ENCODE measurements around the gene TMEM9B. TPM values are rescaled to one million over a fixed set of nuclear protein-coding genes. Genes with fewer than 3 reads are reported as not detected.

Gene TMEM9B
- total and polyA plus RNA-seq, 4 experiments from 2014 or later: 36.8 to 164 (median 68.2) TPM

GRCh38 chr11:8917157-8917825 is 47.0 kb downstream of the TMEM9B start:
- H3K27ac ChIP-seq (ENCODE audit: low read depth, low read length): no peak overlapping the region
- H3K9me3 Mint-ChIP-seq: peaks cover 0 to 1% (median 0%) of the 10 kb centered on the region in 8 donors
- no peak for DNase-seq
- H3K4me1 Mint-ChIP-seq: peaks cover 15 to 24% (median 19%) of the 10 kb centered on the region in 4 donors
- peak overlapping the region in 1 of 8 donors; percentile 9 for H3K4me3 Mint-ChIP-seq
- H3K36me3 ChIP-seq (ENCODE audit: insufficient read depth, low read length): peaks cover 23% of the 10 kb centered on the region
- intact Hi-C loops (cut with micrococcal nuclease): no loop called here
- no peaks in the 10 kb centered on the region for H3K9me3 ChIP-seq (ENCODE audit: control insufficient read depth in 1 of 2, low read length in 2 of 2)
- H3K36me3 Mint-ChIP-seq: peaks cover 12 to 31% of the 10 kb centered on the region in 2 donors
- H3K4me1 ChIP-seq (ENCODE audit: insufficient read depth, low read length): peaks cover 20% of the 10 kb centered on the region
- H3K27me3 Mint-ChIP-seq: no peaks in the 10 kb centered on the region
- peak overlapping the region in 2 of 7 donors; percentile 27 to 31 for H3K27ac Mint-ChIP-seq
- ChIA-PET CTCF (ENCODE audit: partially characterized antibody) (interaction anchor here (1.1 to 1.4 kb wide), 2 partner anchors 42 to 221 kb away, joined by 4 to 9 read pairs; no protein-coding TSS in a partner anchor), POLR2A (ENCODE audit: partially characterized antibody) (no interaction called here)
- H3K4me3 ChIP-seq (ENCODE audit: low read length in 2 of 2): no peak overlapping the region
- H3K27me3 ChIP-seq (ENCODE audit: insufficient read depth, low read length): no peaks in the 10 kb centered on the region

GRCh38 chr11:8914661-8915018 is 49.6 kb downstream of the TMEM9B start:
- no peak for DNase-seq
- CTCF ChIA-PET (ENCODE audit: partially characterized antibody): interaction anchor here (0.9 to 3.2 kb wide), 12 partner anchors 36 to 835 kb away, joined by 3 to 56 read pairs (median 6); partner anchors contain the start of gene TMEM9B
- Mint-ChIP-seq H3K36me3 (peaks cover 12 to 24% of the 10 kb centered on the region in 2 donors), H3K27ac (peak overlapping the region; percentile 78 to 94 (median 92)), H3K27me3 (no peaks in the 10 kb centered on the region), H3K4me1 (peaks cover 22 to 34% (median 29%) of the 10 kb centered on the region in 4 donors), H3K4me3 (peak overlapping the region in 6 of 8 donors; percentile 72 to 90 (median 86)), H3K9me3 (no peaks in the 10 kb centered on the region)
- peaks cover 7% of the 10 kb centered on the region for H3K36me3 ChIP-seq (ENCODE audit: insufficient read depth, low read length)
- H3K4me3 ChIP-seq (ENCODE audit: low read length in 2 of 2): no peak overlapping the region
- intact Hi-C loops (cut with micrococcal nuclease): loop anchor here (1.0 to 5.0 kb wide), 8 partner anchors 45 to 658 kb away; partner anchors contain the start of genes NRIP3, TMEM41B, WEE1 and ZNF143
- H3K27ac ChIP-seq (ENCODE audit: low read depth, low read length): peak overlapping the region; percentile 35
- H3K4me1 ChIP-seq (ENCODE audit: insufficient read depth, low read length): peaks cover 30% of the 10 kb centered on the region
- H3K27me3 ChIP-seq (ENCODE audit: insufficient read depth, low read length): no peaks in the 10 kb centered on the region
- POLR2A ChIA-PET (ENCODE audit: partially characterized antibody): interaction anchor here (1.1 to 2.2 kb wide), 3 partner anchors 45 to 226 kb away, joined by 5 to 12 read pairs (median 11); partner anchors contain the start of gene TMEM9B
- no peaks in the 10 kb centered on the region for H3K9me3 ChIP-seq (ENCODE audit: control insufficient read depth in 1 of 2, low read length in 2 of 2)

GRCh38 chr11:8913961-8914660 is 50.1 kb downstream of the TMEM9B start:
- CTCF ChIA-PET (ENCODE audit: partially characterized antibody): interaction anchor here (0.7 to 3.2 kb wide), 11 partner anchors 9 to 593 kb away, joined by 3 to 56 read pairs (median 5); partner anchors contain the start of gene TMEM9B
- peak overlapping the region in 1 of 2 donors; percentile 15 for H3K4me3 ChIP-seq (ENCODE audit: low read length in 2 of 2)
- peaks cover 4% of the 10 kb centered on the region for H3K36me3 ChIP-seq (ENCODE audit: insufficient read depth, low read length)
- peak overlapping the region; percentile 35 for H3K27ac ChIP-seq (ENCODE audit: low read depth, low read length)
- no peaks in the 10 kb centered on the region for H3K9me3 ChIP-seq (ENCODE audit: control insufficient read depth in 1 of 2, low read length in 2 of 2)
- POLR2A ChIA-PET (ENCODE audit: partially characterized antibody): interaction anchor here (1.1 to 2.2 kb wide), 3 partner anchors 46 to 226 kb away, joined by 5 to 12 read pairs (median 11); partner anchors contain the start of gene TMEM9B
- peaks cover 12 to 19% of the 10 kb centered on the region in 2 donors for H3K36me3 Mint-ChIP-seq
- H3K9me3 Mint-ChIP-seq: no peaks in the 10 kb centered on the region
- peak overlapping the region; percentile 78 to 94 (median 92) for H3K27ac Mint-ChIP-seq
- peak; percentile 28 to 48 (median 38) for DNase-seq
- H3K27me3 ChIP-seq (ENCODE audit: insufficient read depth, low read length): no peaks in the 10 kb centered on the region
- peak overlapping the region; percentile 72 to 90 (median 84) for H3K4me3 Mint-ChIP-seq
- peaks cover 22 to 38% (median 31%) of the 10 kb centered on the region in 4 donors for H3K4me1 Mint-ChIP-seq
- intact Hi-C loops (cut with micrococcal nuclease): loop anchor here (1.0 to 5.0 kb wide), 8 partner anchors 45 to 658 kb away; partner anchors contain the start of genes NRIP3, TMEM41B, WEE1 and ZNF143
- peaks cover 32% of the 10 kb centered on the region for H3K4me1 ChIP-seq (ENCODE audit: insufficient read depth, low read length)
- H3K27me3 Mint-ChIP-seq: no peaks in the 10 kb centered on the region

- DNase-seq: peak; percentile 63 to 78 (median 65)
- Histone ChIP-seq H3K36me3 (ENCODE audit: insufficient read depth, low read length) (no peaks in the 10 kb centered on the region), H3K9me3 (ENCODE audit: control insufficient read depth in 1 of 2, low read length in 2 of 2) (no peaks in the 10 kb centered on the region), H3K27me3 (ENCODE audit: insufficient read depth, low read length) (no peaks in the 10 kb centered on the region), H3K4me1 (ENCODE audit: insufficient read depth, low read length) (peaks cover 38% of the 10 kb centered on the region), H3K27ac (ENCODE audit: low read depth, low read length) (peak within 1 kb of the TSS; percentile 52), H3K4me3 (ENCODE audit: low read length in 2 of 2) (peak within 1 kb of the TSS; percentile 76 to 79)
- H3K27me3 Mint-ChIP-seq: no peaks in the 10 kb centered on the region
- H3K27ac Mint-ChIP-seq: peak within 1 kb of the TSS; percentile 57 to 94 (median 89)
- H3K9me3 Mint-ChIP-seq: no peaks in the 10 kb centered on the region
- H3K4me1 Mint-ChIP-seq: peaks cover 27 to 60% (median 41%) of the 10 kb centered on the region in 4 donors
- ChIA-PET POLR2A (ENCODE audit: partially characterized antibody) (interaction anchor here (0.6 to 3.1 kb wide), 10 partner anchors 48 to 702 kb away, joined by 3 to 19 read pairs (median 4); partner anchors contain the start of genes NRIP3, RPL27A, TMEM9B and TRIM66), CTCF (ENCODE audit: partially characterized antibody) (interaction anchor here (1.3 to 3.2 kb wide), 4 partner anchors 49 to 227 kb away, joined by 5 to 26 read pairs (median 12); no protein-coding TSS in a partner anchor)
- H3K36me3 Mint-ChIP-seq: peaks cover 0 to 2% of the 10 kb centered on the region in 2 donors
- peak within 1 kb of the TSS; percentile 91 to 97 (median 92) for H3K4me3 Mint-ChIP-seq
- intact Hi-C loops (cut with micrococcal nuclease): loop anchor here (2.0 to 5.0 kb wide), 6 partner anchors 91 to 924 kb away; partner anchors contain the start of genes EIF3F, NRIP3, RPL27A and TMEM41B
These were observed 53.0 kb downstream of the TMEM9B start, which contains the start of gene AKIP1 for GRCh38 chr11:8911029-8911823. AKIP1 (plus strand) TSS chr11:8911189; CDS start chr11:8911450, 261 bp downstream.

- peak in 1 of 5 donors; percentile 18 for DNase-seq
- CTCF ChIA-PET (ENCODE audit: partially characterized antibody): interaction anchor here (0.8 to 2.6 kb wide), 3 partner anchors 49 to 227 kb away, joined by 3 to 17 read pairs (median 5); no protein-coding TSS in a partner anchor
- H3K4me1 ChIP-seq (ENCODE audit: insufficient read depth, low read length): peaks cover 38% of the 10 kb centered on the region
- Mint-ChIP-seq H3K4me1 (peaks cover 27 to 60% (median 41%) of the 10 kb centered on the region in 4 donors), H3K36me3 (peaks cover 0 to 2% of the 10 kb centered on the region in 2 donors), H3K27ac (peak overlapping the region in 6 of 7 donors; percentile 30 to 94 (median 76)), H3K4me3 (peak overlapping the region; percentile 87 to 95 (median 92)), H3K9me3 (no peaks in the 10 kb centered on the region), H3K27me3 (no peaks in the 10 kb centered on the region)
- H3K27me3 ChIP-seq (ENCODE audit: insufficient read depth, low read length): no peaks in the 10 kb centered on the region
- POLR2A ChIA-PET (ENCODE audit: partially characterized antibody): interaction anchor here (0.6 to 3.1 kb wide), 8 partner anchors 49 to 663 kb away, joined by 3 to 19 read pairs (median 4); partner anchors contain the start of genes NRIP3, RPL27A, TMEM9B and TRIM66
- intact Hi-C loops (cut with micrococcal nuclease): loop anchor here (2.0 to 5.0 kb wide), 6 partner anchors 92 to 924 kb away; partner anchors contain the start of genes EIF3F, NRIP3, RPL27A and TMEM41B
- no peaks in the 10 kb centered on the region for H3K36me3 ChIP-seq (ENCODE audit: insufficient read depth, low read length)
- H3K9me3 ChIP-seq (ENCODE audit: control insufficient read depth in 1 of 2, low read length in 2 of 2): no peaks in the 10 kb centered on the region
- peak overlapping the region; percentile 29 to 62 for H3K4me3 ChIP-seq (ENCODE audit: low read length in 2 of 2)
- no peak overlapping the region for H3K27ac ChIP-seq (ENCODE audit: low read depth, low read length)
These were observed 53.6 kb downstream of the TMEM9B start for GRCh38 chr11:8910649-8911026.

GRCh38 chr11:8908099-8908498 is 56.1 kb downstream of the TMEM9B start:
- H3K4me1 Mint-ChIP-seq: peaks cover 11 to 41% (median 25%) of the 10 kb centered on the region in 4 donors
- intact Hi-C loops (cut with micrococcal nuclease): no loop called here
- H3K9me3 Mint-ChIP-seq: no peaks in the 10 kb centered on the region
- H3K36me3 Mint-ChIP-seq: peaks cover 0 to 2% of the 10 kb centered on the region in 2 donors
- H3K27me3 Mint-ChIP-seq: peaks cover 0 to 4% of the 10 kb centered on the region in 2 donors
- H3K27me3 ChIP-seq (ENCODE audit: insufficient read depth, low read length): no peaks in the 10 kb centered on the region
- H3K4me1 ChIP-seq (ENCODE audit: insufficient read depth, low read length): peaks cover 21% of the 10 kb centered on the region
- no peaks in the 10 kb centered on the region for H3K36me3 ChIP-seq (ENCODE audit: insufficient read depth, low read length)
- no peak for DNase-seq
- H3K4me3 ChIP-seq (ENCODE audit: low read length in 2 of 2): no peak overlapping the region
- ChIA-PET CTCF (ENCODE audit: partially characterized antibody) (interaction anchor here (1.2 kb wide), 1 partner anchor 230 kb away, joined by 3 read pairs; no protein-coding TSS in a partner anchor), POLR2A (ENCODE audit: partially characterized antibody) (interaction anchor here (1.0 kb wide), 1 partner anchor 219 kb away, joined by 5 read pairs; no protein-coding TSS in a partner anchor)
- H3K27ac ChIP-seq (ENCODE audit: low read depth, low read length): no peak overlapping the region
- no peaks in the 10 kb centered on the region for H3K9me3 ChIP-seq (ENCODE audit: control insufficient read depth in 1 of 2, low read length in 2 of 2)
- H3K27ac Mint-ChIP-seq: peak overlapping the region in 2 of 7 donors; percentile 4 to 64
- peak overlapping the region in 3 of 8 donors; percentile 6 to 32 (median 14) for H3K4me3 Mint-ChIP-seq
